HEK293 (cell line): ENCODE data around the gene MCM10.

Experiments
- CTCF ChIA-PET: fragments of 350-600 bp; formaldehyde crosslinking; extraction: SDS; loops from one replicate; lab custom pipeline; 2021; ENCODE audit warnings: antibody characterized with exemption; lab: Yijun Ruan, JAX
- POLR2A ChIA-PET: fragments of 300-600 bp; formaldehyde crosslinking; extraction: SDS; loops from one replicate; lab custom pipeline; 2020; ENCODE audit warnings: antibody characterized with exemption, inconsistent platforms; lab: Yijun Ruan, JAX
- H3K27ac ChIP-seq: fragments of 200-500 bp; sonication (Bioruptor generic); 2 replicates; pipeline ENCODE4 v1.5.1; 2014; ENCODE audit warnings: low read depth, low read length, control low read depth, inconsistent platforms; ENCODE audit errors: extremely low read depth
- H3K36me3 ChIP-seq, 2 experiments: fragments of 200-500 bp in 1 of 2; sonication (Bioruptor generic) in 1 of 2; 1 replicate in 1 of 2; 2 replicates in 1 of 2; pipeline ENCODE4 v1.5.1; 2014 to 2017; ENCODE audit warnings: inconsistent platforms in 2 of 2, low read length in 2 of 2; ENCODE audit not compliant: control insufficient read depth in 2 of 2, insufficient read depth in 1 of 2
- H3K4me1 ChIP-seq: fragments of 200-500 bp; sonication (Bioruptor generic); 2 replicates; pipeline ENCODE4 v1.5.1; 2014; ENCODE audit warnings: mild to moderate bottlenecking, low read length, inconsistent platforms; ENCODE audit not compliant: control insufficient read depth, insufficient read depth
- H3K4me3 ChIP-seq: 2 replicates; pipeline ENCODE4 v1.5.1; 2011; ENCODE audit warnings: low read depth, mild to moderate bottlenecking, control low read depth, low read length, moderate library complexity
- H3K9me3 ChIP-seq: fragments of 200-500 bp; sonication (Bioruptor generic); 2 replicates; pipeline ENCODE4 v1.5.1; 2014; ENCODE audit warnings: low read depth, low read length, inconsistent platforms; ENCODE audit not compliant: control insufficient read depth, insufficient read depth
- BCL11A ChIP-seq: fragments of 450-650 bp; formaldehyde crosslinking; IDR thresholded peaks from 2 replicates; pipeline ENCODE4 v1.5.1; 2016; ENCODE audit warnings: low read depth, missing biosample characterization, missing genetic modification characterization
- BCL11B ChIP-seq: fragments of 450-650 bp; formaldehyde crosslinking; IDR thresholded peaks from 2 replicates; pipeline ENCODE4 v1.5.1; 2016; ENCODE audit warnings: low read depth, missing biosample characterization, missing genetic modification characterization
- KLF1 ChIP-seq: fragments of 450-650 bp; formaldehyde crosslinking; IDR thresholded peaks from 2 replicates; pipeline ENCODE4 v1.5.1; 2016; ENCODE audit warnings: missing biosample characterization, missing genetic modification characterization
- PRDM10 ChIP-seq: fragments of 450-650 bp; formaldehyde crosslinking; IDR thresholded peaks from 2 replicates; pipeline ENCODE4 v1.5.1; 2016; ENCODE audit warnings: missing biosample characterization, missing genetic modification characterization
- ZBTB44 ChIP-seq: fragments of 450-650 bp; IDR thresholded peaks from 2 replicates; pipeline ENCODE4 v1.5.1; 2018; ENCODE audit warnings: missing biosample characterization, mild to moderate bottlenecking, missing genetic modification characterization
- ZEB2 ChIP-seq: fragments of 450-650 bp; formaldehyde crosslinking; IDR thresholded peaks from 2 replicates; pipeline ENCODE4 v1.5.1; 2016; ENCODE audit warnings: missing biosample characterization, missing genetic modification characterization
- ZNF114 ChIP-seq: fragments of 450-650 bp; formaldehyde crosslinking; IDR thresholded peaks from 2 replicates; pipeline ENCODE4 v1.5.0; 2017; ENCODE audit warnings: missing biosample characterization, missing genetic modification characterization
- ZNF175 ChIP-seq: fragments of 450-650 bp; formaldehyde crosslinking; IDR thresholded peaks from 2 replicates; pipeline ENCODE4 v1.5.1; 2016; ENCODE audit warnings: missing biosample characterization, missing genetic modification characterization
- ZNF221 ChIP-seq: fragments of 450-650 bp; formaldehyde crosslinking; IDR thresholded peaks from 2 replicates; pipeline ENCODE4 v1.5.1; 2017; ENCODE audit warnings: missing biosample characterization, missing genetic modification characterization, borderline replicate concordance
- ZNF24 ChIP-seq: fragments of 450-650 bp; formaldehyde crosslinking; IDR thresholded peaks from 2 replicates; pipeline ENCODE4 v1.5.1; 2016; ENCODE audit warnings: missing biosample characterization, missing genetic modification characterization
- ZNF248 ChIP-seq: fragments of 450-650 bp; formaldehyde crosslinking; IDR thresholded peaks from 2 replicates; pipeline ENCODE4 v1.5.1; 2017; ENCODE audit warnings: missing biosample characterization, missing genetic modification characterization
- ZNF280C ChIP-seq: fragments of 450-650 bp; formaldehyde crosslinking; IDR thresholded peaks from 2 replicates; pipeline ENCODE4 v1.5.1; 2016; ENCODE audit warnings: missing biosample characterization, missing genetic modification characterization
- ZNF404 ChIP-seq: fragments of 450-650 bp; formaldehyde crosslinking; IDR thresholded peaks from 2 replicates; pipeline ENCODE4 v1.5.1; 2017; ENCODE audit warnings: missing biosample characterization, missing genetic modification characterization
- ZNF596 ChIP-seq: fragments of 450-650 bp; IDR thresholded peaks from 2 replicates; pipeline ENCODE4 v1.5.0; 2018; ENCODE audit warnings: missing biosample characterization, mild to moderate bottlenecking, missing genetic modification characterization, moderate library complexity
- ZNF600 ChIP-seq: fragments of 450-650 bp; formaldehyde crosslinking; IDR thresholded peaks from 2 replicates; pipeline ENCODE4 v1.5.1; 2016; ENCODE audit warnings: missing biosample characterization, missing genetic modification characterization
- ZNF626 ChIP-seq: fragments of 450-650 bp; sonication (Bioruptor Pico); formaldehyde crosslinking; IDR thresholded peaks from 2 replicates; pipeline ENCODE4 v1.5.1; 2018; ENCODE audit warnings: missing biosample characterization, missing genetic modification characterization, inconsistent platforms
- ZNF704 ChIP-seq: fragments of 450-650 bp; formaldehyde crosslinking; IDR thresholded peaks from 2 replicates; pipeline ENCODE4 v1.5.1; 2016; ENCODE audit warnings: missing biosample characterization, missing genetic modification characterization
- ZNF707 ChIP-seq: fragments of 450-650 bp; formaldehyde crosslinking; IDR thresholded peaks from 2 replicates; pipeline ENCODE4 v1.5.1; 2016; ENCODE audit warnings: missing biosample characterization, missing genetic modification characterization
- ZSCAN23 ChIP-seq: fragments of 450-650 bp; formaldehyde crosslinking; IDR thresholded peaks from 2 replicates; pipeline ENCODE4 v1.5.1; 2016; ENCODE audit warnings: missing biosample characterization, missing genetic modification characterization
- ZSCAN30 ChIP-seq: fragments of 450-650 bp; IDR thresholded peaks from 2 replicates; pipeline ENCODE4 v1.5.1; 2018; ENCODE audit warnings: missing biosample characterization, mild to moderate bottlenecking, missing genetic modification characterization, moderate library complexity
- TF ChIP-seq, protein P1 (sequence below): fragments of 450-650 bp; formaldehyde crosslinking; IDR thresholded peaks from 2 replicates; pipeline ENCODE4 v1.5.1; 2016; ENCODE audit warnings: missing biosample characterization, missing genetic modification characterization

MCM10 gene

DNA sequence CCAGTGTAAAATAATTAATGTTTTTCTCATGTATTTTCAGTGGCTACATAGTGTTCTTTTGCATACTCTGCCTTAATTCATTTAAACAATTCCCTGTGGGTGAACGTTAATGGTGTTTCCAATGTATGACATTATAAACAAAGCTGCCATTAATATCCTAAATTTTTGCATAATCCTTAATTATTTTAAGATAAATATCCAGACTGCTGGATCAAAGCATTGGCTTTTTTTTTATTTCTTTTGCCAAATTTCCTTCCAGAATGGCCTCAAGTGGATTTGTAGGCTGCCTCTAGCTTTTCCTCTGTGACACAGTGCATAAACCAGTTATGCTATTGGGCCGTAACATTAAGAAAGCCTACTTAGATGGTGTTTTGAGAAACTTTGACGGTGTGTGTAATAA lies 29.5 kb downstream of the MCM10 start:
- H3K9me3 ChIP-seq, result no peaks in the 10 kb centered on the region
- H3K36me3 ChIP-seq, result peaks cover 67 to 98% of the 10 kb centered on the region in 2 experiments
- H3K4me1 ChIP-seq, result no peaks in the 10 kb centered on the region
- POLR2A ChIA-PET, result no interaction called here
- H3K27ac ChIP-seq, result no peak overlapping the region
- CTCF ChIA-PET, result interaction anchor here (0.7 to 1.2 kb wide), 2 partner anchors 30 to 408 kb away, joined by 3 to 5 read pairs; no protein-coding TSS in a partner anchor
- no peak overlapping the region for H3K4me3 ChIP-seq
- no peak for TF ChIP-seq ZNF600 (tag by site-specific recombination)
- TF ChIP-seq ZNF596 (tag by site-specific recombination), result no peak
- TF ChIP-seq ZNF221, result no peak
- no peak for TF ChIP-seq ZNF175
- TF ChIP-seq, protein P1, sequence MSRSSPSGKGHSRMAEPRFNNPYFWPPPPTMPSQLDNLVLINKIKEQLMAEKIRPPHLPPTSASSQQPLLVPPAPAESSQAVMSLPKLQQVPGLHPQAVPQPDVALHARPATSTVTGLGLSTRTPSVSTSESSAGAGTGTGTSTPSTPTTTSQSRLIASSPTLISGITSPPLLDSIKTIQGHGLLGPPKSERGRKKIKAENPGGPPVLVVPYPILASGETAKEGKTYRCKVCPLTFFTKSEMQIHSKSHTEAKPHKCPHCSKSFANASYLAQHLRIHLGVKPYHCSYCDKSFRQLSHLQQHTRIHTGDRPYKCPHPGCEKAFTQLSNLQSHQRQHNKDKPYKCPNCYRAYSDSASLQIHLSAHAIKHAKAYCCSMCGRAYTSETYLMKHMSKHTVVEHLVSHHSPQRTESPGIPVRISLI (tag by site-specific recombination), result no peak
- TF ChIP-seq BCL11A (tag by site-specific recombination), result no peak
- no peak for TF ChIP-seq ZNF248 (tag by site-specific recombination)
- no peak for TF ChIP-seq ZNF707 (tag by site-specific recombination)
- no peak for TF ChIP-seq ZNF404 (tag by site-specific recombination)
- TF ChIP-seq ZSCAN23 (tag by site-specific recombination), result no peak
- TF ChIP-seq BCL11B, result no peak
- TF ChIP-seq ZNF704 (tag by site-specific recombination), result no peak
- no peak for TF ChIP-seq ZNF280C (tag by site-specific recombination)
- no peak for TF ChIP-seq ZBTB44 (tag by site-specific recombination)
- no peak for TF ChIP-seq ZNF24
- no peak for TF ChIP-seq ZEB2
- TF ChIP-seq KLF1 (tag by site-specific recombination), result no peak
- no peak for TF ChIP-seq ZNF114

GRCh38 chr10:13191362-13191761 lies 30.0 kb downstream of the MCM10 start:
- POLR2A ChIA-PET, result no interaction called here
- Histone ChIP-seq H3K4me1 (no peaks in the 10 kb centered on the region), H3K9me3 (no peaks in the 10 kb centered on the region), H3K27ac (no peak overlapping the region), H3K4me3 (no peak overlapping the region), H3K36me3 (peaks cover 66 to 97% of the 10 kb centered on the region in 2 experiments)
- CTCF ChIA-PET, result interaction anchor here (0.7 to 1.2 kb wide), 3 partner anchors 31 to 409 kb away, joined by 3 to 5 read pairs (median 3); no protein-coding TSS in a partner anchor
- TF ChIP-seq PRDM10 (tag by site-specific recombination) (peak; percentile 54), ZNF626 (tag by site-specific recombination) (no peak), ZSCAN30 (tag by site-specific recombination) (no peak)
